Islet precursor cell (in vitro differentiated cells): Measurements from ENCODE around the gene ENTHD1.
"Not testable (repeated sequence)": the region's sequence is repeated elsewhere in the genome, so short reads cannot be mapped to it uniquely, and the experiment has no call there.

ENCODE experiments used
- DNase-seq: peaks from one replicate; pipeline ENCODE4 v3.0.0-alpha.2; 2018

The ENTHD1 gene

GRCh38 chr22:39897841-39898240 is 4.3 kb upstream of the ENTHD1 start:
- DNase-seq, result no peak

DNA sequence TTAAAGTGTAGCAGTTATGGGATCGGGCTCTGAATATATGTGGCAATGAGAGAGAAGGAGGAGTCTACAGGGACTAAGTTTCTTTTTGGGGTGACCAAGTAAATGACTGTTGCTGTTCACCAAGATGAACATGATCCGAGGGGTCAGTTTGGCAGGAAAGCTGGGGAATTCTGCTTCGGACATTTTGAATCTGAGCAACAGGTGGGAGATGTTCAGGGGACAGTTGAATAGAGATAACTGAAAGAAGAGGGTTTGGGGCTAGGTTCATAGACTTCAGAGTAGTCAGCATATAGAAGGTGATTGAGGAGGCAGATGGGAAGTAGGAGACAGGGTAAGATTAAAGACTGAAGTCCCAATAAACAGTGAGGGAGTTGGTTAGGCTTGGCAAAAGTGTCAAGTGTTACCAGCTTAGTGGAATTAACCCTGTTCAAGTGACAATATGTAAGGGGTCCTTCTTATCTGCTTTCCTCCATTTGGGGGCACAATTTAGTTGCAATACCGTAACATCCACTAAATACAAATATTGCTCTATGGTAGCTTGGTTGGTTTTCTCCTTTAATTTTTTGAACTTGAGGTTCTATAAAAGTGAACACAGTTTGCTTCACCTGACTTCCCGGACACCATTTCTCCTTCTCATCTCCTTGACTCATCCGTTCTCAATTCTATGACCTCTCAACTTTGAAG is 2.9 kb upstream of the ENTHD1 start:
- no peak for DNase-seq

DNA sequence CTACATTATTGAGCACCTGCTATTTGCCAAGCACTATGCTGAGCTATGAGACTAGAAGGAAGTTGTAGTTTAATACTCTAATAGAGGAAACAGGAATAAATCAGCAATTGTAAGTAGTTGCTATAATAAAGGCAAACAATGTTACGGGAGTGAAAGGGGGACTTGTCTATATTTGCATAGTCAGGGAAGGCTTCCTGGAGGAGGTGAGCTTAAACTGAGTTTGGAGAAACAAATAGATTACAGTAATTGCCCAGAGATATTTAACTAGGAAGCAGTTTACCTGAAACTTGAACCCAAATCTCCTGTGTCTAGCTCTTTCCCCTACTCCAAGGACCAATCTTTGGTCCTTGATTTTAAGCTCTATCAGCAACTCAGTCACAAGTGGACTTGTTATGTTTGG is 2.1 kb upstream of the ENTHD1 start:
- DNase-seq, result no peak

GRCh38 chr22:39894554-39895092 is 1.1 kb upstream of the ENTHD1 start:
- no peak for DNase-seq

DNA sequence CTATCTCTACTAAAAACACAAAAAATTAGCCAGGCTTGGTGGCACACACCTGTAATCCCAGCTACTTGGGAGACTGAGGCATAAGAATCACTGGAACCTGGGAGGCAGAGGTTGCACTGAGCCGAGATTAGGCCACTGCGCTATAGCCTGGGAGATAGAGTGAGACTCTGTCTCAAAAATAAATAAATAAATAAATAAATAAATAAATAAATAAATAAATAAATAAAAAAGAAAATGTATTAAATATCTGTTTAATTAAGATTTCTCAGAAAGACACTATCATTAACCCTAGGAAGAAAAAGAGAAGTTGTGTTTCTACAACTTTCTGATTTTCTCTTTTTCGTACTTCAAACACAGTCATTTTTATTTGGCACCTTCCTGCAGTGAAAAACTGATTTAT is 3.6 kb downstream of the ENTHD1 start:
- DNase-seq, result not testable (repeated sequence)

- DNase-seq, result no peak
Measured at GRCh38 chr22:39883057-39883456, 10.5 kb downstream of the ENTHD1 start.

DNA sequence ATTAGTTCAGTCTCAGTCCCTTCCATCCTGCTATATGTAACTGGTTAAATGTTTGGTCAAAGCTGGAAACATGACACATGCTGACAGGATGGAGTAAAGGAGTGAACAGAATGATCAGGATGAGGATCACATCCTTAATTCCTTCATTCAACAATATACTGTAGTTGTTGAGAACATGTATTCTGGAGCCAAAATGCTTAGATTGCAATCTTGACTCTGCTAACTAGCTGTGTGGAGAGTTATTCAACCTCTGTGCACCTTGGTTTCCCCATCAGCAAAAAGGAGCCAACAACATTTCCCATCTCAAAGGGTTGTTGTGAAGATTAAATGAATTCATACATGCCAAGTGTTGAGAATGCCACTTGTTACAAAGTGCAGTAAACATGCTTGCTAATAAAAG is 12.8 kb downstream of the ENTHD1 start:
- no peak for DNase-seq

GRCh38 chr22:39877079-39877845 is 16.3 kb downstream of the ENTHD1 start:
- no peak for DNase-seq

DNA sequence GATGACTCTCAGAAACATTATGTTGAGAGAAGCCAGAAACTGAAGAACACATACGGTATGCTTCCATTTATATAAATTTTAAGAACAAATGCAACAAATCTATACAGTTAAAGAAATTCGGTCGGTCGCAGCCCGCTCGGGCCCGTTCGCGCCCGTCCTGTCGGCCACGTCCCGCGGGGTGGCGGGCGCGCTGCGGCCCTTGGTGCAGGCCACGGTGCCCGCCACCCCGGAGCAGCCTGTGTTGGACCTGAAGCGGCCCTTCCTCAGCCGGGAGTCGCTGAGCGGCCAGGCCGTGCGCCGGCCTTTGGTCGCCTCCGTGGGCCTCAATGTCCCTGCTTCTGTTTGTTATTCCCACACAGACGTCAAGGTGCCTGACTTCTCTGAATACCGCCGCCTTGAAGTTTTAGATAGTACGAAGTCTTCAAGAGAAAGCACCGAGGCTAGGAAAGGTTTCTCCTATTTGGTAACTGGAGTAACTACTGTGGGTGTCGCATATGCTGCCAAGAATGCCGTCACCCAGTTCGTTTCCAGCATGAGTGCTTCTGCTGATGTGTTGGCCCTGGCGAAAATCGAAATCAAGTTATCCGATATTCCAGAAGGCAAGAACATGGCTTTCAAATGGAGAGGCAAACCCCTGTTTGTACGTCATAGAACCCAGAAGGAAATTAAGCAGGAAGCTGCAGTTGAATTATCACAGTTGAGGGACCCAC is 18.2 kb downstream of the ENTHD1 start:
- not testable (repeated sequence) for DNase-seq

GRCh38 chr22:39873965-39874364 is 19.6 kb downstream of the ENTHD1 start:
- DNase-seq, result no peak

- DNase-seq, result no peak
Measured at GRCh38 chr22:39872548-39872947, 21.0 kb downstream of the ENTHD1 start.

DNA sequence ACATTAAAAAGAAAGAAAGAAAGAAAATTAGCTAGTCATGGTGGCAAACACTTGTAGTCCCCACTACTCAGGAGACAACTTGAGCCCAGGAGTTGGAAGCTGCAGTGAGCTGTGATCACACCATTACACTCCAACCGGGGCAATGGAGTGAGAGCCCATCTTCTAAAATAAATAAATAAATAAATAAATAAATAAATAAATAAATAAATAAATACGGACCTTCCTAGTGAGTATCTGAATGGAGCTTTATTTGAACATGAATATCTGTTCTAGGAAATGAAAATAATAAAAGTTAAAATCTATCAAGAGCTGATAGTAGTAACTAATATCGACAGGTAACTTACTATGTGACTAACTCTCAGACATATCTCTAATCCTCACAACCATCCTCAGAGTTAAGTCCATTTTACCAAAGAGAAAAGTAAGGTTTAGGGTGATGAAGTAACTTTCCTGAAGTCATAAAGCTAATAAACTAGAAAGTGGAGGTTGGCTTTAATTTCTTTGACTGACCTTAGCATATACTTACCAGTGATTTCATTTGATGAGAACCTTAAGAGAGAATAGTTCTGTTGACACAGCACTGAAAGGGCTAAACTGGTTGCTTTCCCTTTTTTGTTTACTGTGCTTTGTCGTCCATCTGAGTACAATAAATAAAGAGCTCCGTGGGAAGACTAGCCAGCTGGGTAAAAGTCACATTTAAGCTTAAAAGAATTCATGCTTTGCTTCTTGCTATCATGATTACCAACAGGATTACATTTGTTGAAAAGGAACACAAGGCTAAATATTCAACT is 22.4 kb downstream of the ENTHD1 start:
- DNase-seq, result no peak

GRCh38 chr22:39869797-39870196 is 23.8 kb downstream of the ENTHD1 start:
- DNase-seq, result not testable (repeated sequence)

- DNase-seq, result no peak
Measured at GRCh38 chr22:39868741-39869140, 24.8 kb downstream of the ENTHD1 start.

- DNase-seq, result no peak
Measured at GRCh38 chr22:39859903-39860588, 33.5 kb downstream of the ENTHD1 start.

DNA sequence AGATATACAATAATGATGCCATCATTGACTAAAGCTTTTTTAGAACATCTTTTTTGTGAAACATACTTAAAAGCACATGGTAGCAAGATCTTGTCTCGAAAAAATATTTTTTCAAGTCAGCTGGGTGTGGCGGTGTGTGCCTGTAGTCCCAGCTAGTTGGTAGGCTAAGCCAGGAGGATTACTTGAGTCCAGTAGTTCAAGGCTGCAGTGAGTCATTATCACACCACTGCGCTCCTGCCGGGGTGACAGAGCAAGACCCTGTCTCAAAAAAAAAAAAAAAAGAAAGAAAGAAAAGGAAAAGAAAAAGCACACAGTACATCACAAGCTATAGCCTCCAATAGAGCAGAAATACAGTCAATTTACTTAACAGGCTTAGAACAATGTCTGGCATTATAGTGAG is 37.0 kb downstream of the ENTHD1 start:
- no peak for DNase-seq

DNA sequence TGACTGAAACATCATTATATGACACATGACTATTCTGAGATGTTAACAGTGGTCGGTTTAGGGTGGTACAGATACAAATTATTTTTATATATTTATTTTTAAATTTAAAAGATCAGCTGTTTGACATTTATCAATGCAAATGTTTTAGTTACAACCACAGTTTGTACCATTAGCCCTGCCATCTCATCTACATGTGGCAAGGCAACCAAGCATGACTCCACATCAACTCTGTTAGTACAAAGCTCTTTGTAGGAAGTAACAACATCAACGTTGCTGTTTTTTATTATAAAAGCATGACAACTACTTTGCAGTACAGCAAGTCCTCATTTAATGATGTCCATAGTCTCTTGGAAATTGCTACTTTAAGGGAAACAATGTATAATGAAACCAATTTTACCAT is 40.8 kb downstream of the ENTHD1 start:
- no peak for DNase-seq

GRCh38 chr22:39851606-39852315 is 41.8 kb downstream of the ENTHD1 start:
- DNase-seq, result no peak

- no peak for DNase-seq
Measured at GRCh38 chr22:39847477-39847876, 46.1 kb downstream of the ENTHD1 start.

DNA sequence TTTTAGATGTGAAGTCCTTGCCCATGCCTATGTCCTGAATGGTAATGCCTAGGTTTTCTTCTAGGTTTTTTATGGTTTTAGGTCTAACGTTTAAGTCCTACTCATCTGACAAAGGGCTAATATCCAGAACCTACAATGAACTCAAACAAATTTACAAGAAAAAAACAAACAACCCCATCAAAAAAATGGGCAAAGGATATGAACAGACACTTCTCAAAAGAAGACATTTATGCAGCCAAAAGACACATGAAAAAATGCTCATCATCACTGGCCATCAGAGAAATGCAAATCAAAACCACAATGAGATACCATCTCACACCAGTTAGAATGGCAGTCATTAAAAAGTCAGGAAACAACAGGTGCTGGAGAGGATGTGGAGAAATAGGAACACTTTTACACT is 47.0 kb downstream of the ENTHD1 start:
- not testable (repeated sequence) for DNase-seq

- DNase-seq, result no peak
Measured at GRCh38 chr22:39845529-39845928, 48.0 kb downstream of the ENTHD1 start.
